GM23338 (cell line): Measurements from ENCODE around the gene ABCD1.

ENCODE experiments used
- CREB1 ChIP-seq: fragments of 250-450 bp; sonication (Bioruptor Pico); IDR thresholded peaks from 2 replicates; pipeline ENCODE4 v1.5.0; 2020; ENCODE audit warnings: low read depth, mild to moderate bottlenecking, moderate library complexity
- CTCF ChIP-seq, 2 experiments: fragments of 200-600 bp in 1 of 2; sonication (generic) in 1 of 2; conservative IDR thresholded peaks; 2 replicates each; pipeline versions ENCODE4 v1.5.1 to v1.6.1; 2016 to 2017; ENCODE audit warnings: antibody characterized with exemption in 2 of 2, low read depth in 2 of 2, mild to moderate bottlenecking in 2 of 2, moderate library complexity in 1 of 2
- EZH2 ChIP-seq: fragments of 200-600 bp; sonication (generic); IDR thresholded peaks from one replicate; pipeline ENCODE4 v1.8.0; 2017; ENCODE audit warnings: antibody characterized with exemption, mild to moderate bottlenecking, low read depth; ENCODE audit not compliant: unreplicated experiment

DNA sequence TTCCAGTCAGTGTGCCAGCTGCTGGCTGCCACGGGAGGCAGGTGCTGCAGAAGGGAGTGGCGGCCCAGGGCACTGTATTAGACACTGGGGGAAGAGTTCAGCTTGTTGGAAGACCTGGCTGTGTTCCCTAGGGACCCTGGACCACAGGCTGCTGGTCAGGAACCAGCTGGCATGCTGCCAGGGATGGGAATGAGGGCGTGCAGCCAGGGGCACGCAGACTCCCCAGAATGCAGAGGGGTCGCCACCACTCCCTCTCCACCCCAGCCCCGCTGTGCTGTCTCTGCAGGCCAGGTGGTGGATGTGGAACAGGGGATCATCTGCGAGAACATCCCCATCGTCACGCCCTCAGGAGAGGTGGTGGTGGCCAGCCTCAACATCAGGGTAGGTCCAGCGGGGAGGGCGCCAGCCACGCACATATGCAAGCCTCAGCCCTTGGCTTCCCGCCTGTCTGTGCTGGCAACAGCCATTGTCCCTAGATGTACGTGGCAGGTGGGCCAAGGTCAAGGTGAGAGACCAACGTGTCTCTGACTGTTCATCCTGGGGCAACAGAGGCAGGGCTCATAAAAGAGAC is 12.3 kb downstream of the ABCD1 start:
- TF ChIP-seq CTCF (conservative IDR thresholded peaks at IDR 0.05; ENCODE audit: low read depth in 2 of 2) (no peak), CREB1 (CRISPR knock-in tag) (no peak), EZH2 (no peak)
